Adrenal gland (tissue), 5 donors: Measurements from ENCODE around the gene TH.

Experiments used
- POLR2A ChIP-seq, 2 donors: fragments of 450-650 bp; IDR thresholded peaks; one replicate each; pipeline ENCODE4 v1.6.1; 2017; ENCODE audit warnings: antibody characterized with exemption in 2 of 2, mild to moderate bottlenecking in 2 of 2, moderate library complexity in 1 of 2
- TF ChIP-seq, protein P1 (sequence below), 6 experiments: fragments of 450-650 bp in 4 of 6; fragments of 200-600 bp in 2 of 6; sonication (generic) in 1 of 6; IDR thresholded peaks; 1 replicate in 5 of 6; 2 replicates in 1 of 6; pipeline versions ENCODE4 v1.5.1 to v1.8.0; 2016 to 2021; ENCODE audit warnings: antibody characterized with exemption in 6 of 6, mild to moderate bottlenecking in 2 of 6, moderate library complexity in 1 of 6
- donor health status: DM: no; HTN: no; CAD: no.

DNA sequence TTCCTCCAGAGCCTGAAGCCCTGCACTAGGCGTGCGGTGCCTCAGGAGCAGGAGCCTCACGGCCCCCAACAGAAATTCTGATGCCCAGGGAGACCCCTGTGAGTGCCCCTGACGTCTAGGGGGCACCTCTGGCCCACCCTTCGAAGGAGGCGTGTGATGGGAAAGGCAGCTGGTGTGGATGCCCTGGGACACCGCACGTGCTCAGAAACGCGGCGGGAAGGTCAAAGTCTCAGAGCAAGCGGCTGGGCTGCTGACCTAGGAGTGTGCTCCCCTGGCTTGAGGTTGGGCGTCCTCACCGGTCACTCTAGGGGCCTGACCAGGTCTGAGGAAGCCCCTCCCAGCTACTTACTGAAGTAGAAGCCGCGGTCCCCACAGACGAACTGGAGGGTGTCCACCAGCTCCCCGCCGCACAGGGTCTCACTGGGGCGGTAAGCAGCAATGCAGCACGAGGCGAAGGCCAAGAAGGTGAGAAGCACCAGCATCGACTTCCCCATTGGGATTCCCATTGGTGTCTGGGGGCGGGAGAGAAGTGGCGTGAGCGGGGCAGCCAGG lies 36.5 kb downstream of the TH start:
- TF ChIP-seq, protein P1, sequence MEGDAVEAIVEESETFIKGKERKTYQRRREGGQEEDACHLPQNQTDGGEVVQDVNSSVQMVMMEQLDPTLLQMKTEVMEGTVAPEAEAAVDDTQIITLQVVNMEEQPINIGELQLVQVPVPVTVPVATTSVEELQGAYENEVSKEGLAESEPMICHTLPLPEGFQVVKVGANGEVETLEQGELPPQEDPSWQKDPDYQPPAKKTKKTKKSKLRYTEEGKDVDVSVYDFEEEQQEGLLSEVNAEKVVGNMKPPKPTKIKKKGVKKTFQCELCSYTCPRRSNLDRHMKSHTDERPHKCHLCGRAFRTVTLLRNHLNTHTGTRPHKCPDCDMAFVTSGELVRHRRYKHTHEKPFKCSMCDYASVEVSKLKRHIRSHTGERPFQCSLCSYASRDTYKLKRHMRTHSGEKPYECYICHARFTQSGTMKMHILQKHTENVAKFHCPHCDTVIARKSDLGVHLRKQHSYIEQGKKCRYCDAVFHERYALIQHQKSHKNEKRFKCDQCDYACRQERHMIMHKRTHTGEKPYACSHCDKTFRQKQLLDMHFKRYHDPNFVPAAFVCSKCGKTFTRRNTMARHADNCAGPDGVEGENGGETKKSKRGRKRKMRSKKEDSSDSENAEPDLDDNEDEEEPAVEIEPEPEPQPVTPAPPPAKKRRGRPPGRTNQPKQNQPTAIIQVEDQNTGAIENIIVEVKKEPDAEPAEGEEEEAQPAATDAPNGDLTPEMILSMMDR (IDR thresholded peaks at IDR 0.05), result no peak
- no peak for TF ChIP-seq POLR2A (IDR thresholded peaks at IDR 0.05)
